OCI-LY1 (cell line): ENCODE measurements around the gene PIK3C2G.

Experiments
- H2AFZ ChIP-seq: fragments of 200-600 bp; sonication (generic), shearing (Covaris generic); 2 replicates; pipeline ENCODE4 v1.6.0; 2014; ENCODE audit warnings: antibody characterized with exemption, mild to moderate bottlenecking, low read length
- H3F3A ChIP-seq: fragments of 200-600 bp; sonication (generic), shearing (Covaris generic); 2 replicates; pipeline ENCODE4 v1.6.0; 2014; ENCODE audit warnings: mild to moderate bottlenecking, antibody characterized with exemption, low read length, moderate library complexity; ENCODE audit not compliant: insufficient read depth
- H3K27ac ChIP-seq: fragments of 200-600 bp; sonication (generic); 2 replicates; pipeline ENCODE4 v1.5.1; 2014; ENCODE audit warnings: low read length, mixed run types, mild to moderate bottlenecking, low read depth; ENCODE audit not compliant: poor library complexity, severe bottlenecking
- H3K27me3 ChIP-seq: fragments of 200-600 bp; sonication (generic); 2 replicates; pipeline ENCODE4 v1.6.0; 2014; ENCODE audit warnings: antibody characterized with exemption, mild to moderate bottlenecking, low read length, moderate library complexity; ENCODE audit not compliant: insufficient read depth
- H3K36me3 ChIP-seq: fragments of 200-600 bp; sonication (generic); 2 replicates; pipeline ENCODE4 v1.6.1; 2014; ENCODE audit warnings: mild to moderate bottlenecking, antibody characterized with exemption, low read length, moderate library complexity, mixed read lengths; ENCODE audit not compliant: insufficient read depth
- H3K4me1 ChIP-seq: fragments of 200-600 bp; sonication (generic); 2 replicates; pipeline ENCODE4 v1.5.1; 2014; ENCODE audit warnings: mild to moderate bottlenecking, low read length, moderate library complexity; ENCODE audit not compliant: insufficient read depth, severe bottlenecking
- H3K4me2 ChIP-seq: fragments of 200-600 bp; sonication (generic), shearing (Covaris generic); 2 replicates; pipeline ENCODE4 v1.6.1; 2014; ENCODE audit warnings: low read length
- H3K4me3 ChIP-seq: fragments of 200-600 bp; sonication (generic); 2 replicates; pipeline ENCODE4 v1.5.1; 2014; ENCODE audit warnings: low read length, low read depth, mild to moderate bottlenecking, mixed read lengths; ENCODE audit not compliant: poor library complexity, severe bottlenecking
- H3K79me2 ChIP-seq: fragments of 200-600 bp; shearing (Covaris generic); 2 replicates; pipeline ENCODE4 v1.6.1; 2016; ENCODE audit warnings: mixed run types, low read length, mixed read lengths; ENCODE audit not compliant: insufficient read depth
- H3K9ac ChIP-seq: fragments of 200-600 bp; sonication (generic), shearing (Covaris generic); 2 replicates; pipeline ENCODE4 v1.6.1; 2014; ENCODE audit warnings: mild to moderate bottlenecking, low read length, mixed read lengths
- H3K9me2 ChIP-seq: fragments of 200-600 bp; sonication (generic), shearing (Covaris generic); 2 replicates; pipeline ENCODE4 v1.6.1; 2014; ENCODE audit warnings: low read depth, mild to moderate bottlenecking, low read length, mixed read lengths
- H3K9me3 ChIP-seq: fragments of 200-600 bp; shearing (Covaris generic); 2 replicates; pipeline ENCODE4 v1.6.1; 2014; ENCODE audit warnings: low read length, mixed read lengths
- H4K20me1 ChIP-seq: fragments of 200-600 bp; sonication (generic), shearing (Covaris generic); 2 replicates; pipeline ENCODE4 v1.6.0; 2016; ENCODE audit warnings: mild to moderate bottlenecking, low read length; ENCODE audit not compliant: insufficient read depth
- EZH2 ChIP-seq: fragments of 200-600 bp; sonication (generic), shearing (Covaris generic); IDR thresholded peaks from 2 replicates; pipeline ENCODE4 v1.8.0; 2017; ENCODE audit warnings: borderline replicate concordance, mixed run types, mild to moderate bottlenecking, antibody characterized with exemption, low read length, moderate library complexity, mixed read lengths
- TF ChIP-seq, protein P1 (sequence below): fragments of 200-600 bp; sonication (generic), shearing (Covaris generic); IDR thresholded peaks from 2 replicates; pipeline ENCODE4 v1.5.1; 2017; ENCODE audit warnings: mild to moderate bottlenecking, antibody characterized with exemption, low read length, moderate library complexity, mixed read lengths

Gene PIK3C2G

DNA sequence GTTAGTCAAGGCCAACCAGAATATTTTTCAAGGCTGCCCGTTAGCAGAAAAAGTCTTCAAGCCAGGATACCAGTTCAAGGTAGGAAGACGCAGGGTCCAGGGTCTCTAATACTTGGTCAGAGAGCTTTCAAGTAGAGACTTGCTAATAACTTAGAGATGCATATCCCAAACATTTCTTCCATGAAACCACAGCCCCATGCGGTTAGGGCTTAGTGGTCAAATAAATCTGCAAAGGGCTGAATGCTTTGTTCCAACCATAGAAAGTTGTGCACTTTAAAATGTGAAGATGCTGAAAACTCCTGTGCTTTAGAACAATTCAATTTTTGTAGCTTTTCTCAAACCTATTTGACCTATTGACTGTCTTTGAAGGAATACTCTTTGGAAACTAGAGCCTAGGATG is 208.9 kb downstream of the PIK3C2G start:
- Histone ChIP-seq H3K79me2 (no peaks in the 10 kb centered on the region), H3K9me2 (no peaks in the 10 kb centered on the region), H3K4me1 (no peaks in the 10 kb centered on the region), H3K4me2 (no peak overlapping the region), H3K27me3 (no peaks in the 10 kb centered on the region), H3K9me3 (no peaks in the 10 kb centered on the region), H3K36me3 (no peaks in the 10 kb centered on the region), H3K9ac (no peak overlapping the region), H4K20me1 (no peaks in the 10 kb centered on the region), H2AFZ (no peak overlapping the region), H3K4me3 (no peak overlapping the region), H3K27ac (no peak overlapping the region), H3F3A (no peaks in the 10 kb centered on the region; the same call in 1 of the 2 replicates)
- TF ChIP-seq, protein P1, sequence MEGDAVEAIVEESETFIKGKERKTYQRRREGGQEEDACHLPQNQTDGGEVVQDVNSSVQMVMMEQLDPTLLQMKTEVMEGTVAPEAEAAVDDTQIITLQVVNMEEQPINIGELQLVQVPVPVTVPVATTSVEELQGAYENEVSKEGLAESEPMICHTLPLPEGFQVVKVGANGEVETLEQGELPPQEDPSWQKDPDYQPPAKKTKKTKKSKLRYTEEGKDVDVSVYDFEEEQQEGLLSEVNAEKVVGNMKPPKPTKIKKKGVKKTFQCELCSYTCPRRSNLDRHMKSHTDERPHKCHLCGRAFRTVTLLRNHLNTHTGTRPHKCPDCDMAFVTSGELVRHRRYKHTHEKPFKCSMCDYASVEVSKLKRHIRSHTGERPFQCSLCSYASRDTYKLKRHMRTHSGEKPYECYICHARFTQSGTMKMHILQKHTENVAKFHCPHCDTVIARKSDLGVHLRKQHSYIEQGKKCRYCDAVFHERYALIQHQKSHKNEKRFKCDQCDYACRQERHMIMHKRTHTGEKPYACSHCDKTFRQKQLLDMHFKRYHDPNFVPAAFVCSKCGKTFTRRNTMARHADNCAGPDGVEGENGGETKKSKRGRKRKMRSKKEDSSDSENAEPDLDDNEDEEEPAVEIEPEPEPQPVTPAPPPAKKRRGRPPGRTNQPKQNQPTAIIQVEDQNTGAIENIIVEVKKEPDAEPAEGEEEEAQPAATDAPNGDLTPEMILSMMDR, result no peak
- TF ChIP-seq EZH2, result no peak

DNA sequence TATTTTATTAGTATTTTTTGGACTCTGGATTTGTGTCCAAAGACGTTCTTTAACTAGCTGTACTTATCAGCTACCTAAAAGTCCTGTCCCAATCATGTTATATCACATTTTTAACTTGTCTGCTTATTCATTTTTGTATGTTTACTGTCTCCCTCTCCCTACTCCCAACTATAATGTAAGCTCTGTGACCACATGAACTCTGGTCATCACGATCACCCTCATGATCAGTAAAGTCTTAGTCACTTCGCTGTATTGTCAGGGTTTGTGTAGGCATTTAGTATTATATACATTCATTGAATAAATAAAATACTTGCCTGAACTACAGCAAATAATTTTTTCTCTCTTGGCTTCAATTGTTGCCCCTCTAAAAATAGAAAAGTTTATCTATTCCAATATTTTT is 211.0 kb downstream of the PIK3C2G start:
- no peaks in the 10 kb centered on the region for H3K4me1 ChIP-seq
- H3K9me2 ChIP-seq, result no peaks in the 10 kb centered on the region
- no peaks in the 10 kb centered on the region for H3K36me3 ChIP-seq
- H3F3A ChIP-seq, result no peaks in the 10 kb centered on the region
- H4K20me1 ChIP-seq, result no peaks in the 10 kb centered on the region
- no peak overlapping the region for H3K27ac ChIP-seq
- H3K4me2 ChIP-seq, result no peak overlapping the region
- H3K4me3 ChIP-seq, result no peak overlapping the region
- no peak overlapping the region for H2AFZ ChIP-seq
- TF ChIP-seq EZH2, result no peak
- TF ChIP-seq, protein P1, result no peak
- no peaks in the 10 kb centered on the region for H3K9me3 ChIP-seq
- no peaks in the 10 kb centered on the region for H3K27me3 ChIP-seq
- H3K79me2 ChIP-seq, result no peaks in the 10 kb centered on the region
- no peak overlapping the region for H3K9ac ChIP-seq

DNA sequence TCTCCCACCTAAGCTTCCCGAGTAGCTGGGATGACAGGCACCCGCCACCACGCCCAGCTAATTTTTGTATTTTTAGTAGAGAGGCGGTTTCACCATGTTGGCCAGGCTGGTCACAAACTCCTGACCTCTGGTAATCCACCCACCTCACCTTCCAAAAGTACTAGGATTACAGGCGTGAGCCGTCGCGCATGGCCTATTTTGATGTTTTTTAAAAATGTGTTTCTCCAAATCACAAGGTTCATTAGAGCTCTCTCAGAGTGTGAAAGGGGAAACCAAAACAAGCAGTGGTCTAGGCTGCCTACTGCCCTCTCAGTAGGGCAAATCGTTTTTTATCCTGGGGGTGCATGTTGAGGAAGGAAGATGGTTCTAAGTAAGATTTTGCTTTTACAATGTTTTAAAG is 211.5 kb downstream of the PIK3C2G start:
- Histone ChIP-seq H3K27ac (no peak overlapping the region), H3K9me3 (no peaks in the 10 kb centered on the region), H4K20me1 (no peaks in the 10 kb centered on the region), H3K4me1 (no peaks in the 10 kb centered on the region), H3K9ac (no peak overlapping the region), H2AFZ (no peak overlapping the region), H3K79me2 (no peaks in the 10 kb centered on the region), H3K4me2 (no peak overlapping the region), H3K4me3 (no peak overlapping the region), H3K36me3 (no peaks in the 10 kb centered on the region), H3F3A (no peaks in the 10 kb centered on the region), H3K9me2 (no peaks in the 10 kb centered on the region), H3K27me3 (no peaks in the 10 kb centered on the region)
- no peak for TF ChIP-seq EZH2
- TF ChIP-seq, protein P1, result no peak
